Measurements from ENCODE around the gene TAGAP.

DNA sequence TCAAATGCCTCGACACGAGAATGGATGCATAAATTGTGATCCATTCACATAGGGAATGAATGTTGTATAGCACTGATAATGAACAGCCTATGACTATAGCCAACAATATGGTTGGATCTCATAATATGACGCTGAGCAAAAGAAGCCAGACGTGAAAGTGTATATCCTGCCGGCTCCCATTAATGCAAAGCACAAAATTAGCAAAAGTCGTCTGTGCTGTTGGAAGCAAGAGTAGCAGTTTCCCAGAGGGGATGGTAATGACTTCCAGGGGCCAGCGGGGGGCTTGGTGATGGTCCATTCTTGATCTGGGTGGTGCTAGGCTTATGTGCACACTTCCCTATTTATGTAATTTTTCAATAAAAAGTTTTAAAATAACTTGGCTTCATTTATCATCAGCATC lies 1.0 kb upstream of the TAGAP start:
- TF ChIP-seq, protein P1, sequence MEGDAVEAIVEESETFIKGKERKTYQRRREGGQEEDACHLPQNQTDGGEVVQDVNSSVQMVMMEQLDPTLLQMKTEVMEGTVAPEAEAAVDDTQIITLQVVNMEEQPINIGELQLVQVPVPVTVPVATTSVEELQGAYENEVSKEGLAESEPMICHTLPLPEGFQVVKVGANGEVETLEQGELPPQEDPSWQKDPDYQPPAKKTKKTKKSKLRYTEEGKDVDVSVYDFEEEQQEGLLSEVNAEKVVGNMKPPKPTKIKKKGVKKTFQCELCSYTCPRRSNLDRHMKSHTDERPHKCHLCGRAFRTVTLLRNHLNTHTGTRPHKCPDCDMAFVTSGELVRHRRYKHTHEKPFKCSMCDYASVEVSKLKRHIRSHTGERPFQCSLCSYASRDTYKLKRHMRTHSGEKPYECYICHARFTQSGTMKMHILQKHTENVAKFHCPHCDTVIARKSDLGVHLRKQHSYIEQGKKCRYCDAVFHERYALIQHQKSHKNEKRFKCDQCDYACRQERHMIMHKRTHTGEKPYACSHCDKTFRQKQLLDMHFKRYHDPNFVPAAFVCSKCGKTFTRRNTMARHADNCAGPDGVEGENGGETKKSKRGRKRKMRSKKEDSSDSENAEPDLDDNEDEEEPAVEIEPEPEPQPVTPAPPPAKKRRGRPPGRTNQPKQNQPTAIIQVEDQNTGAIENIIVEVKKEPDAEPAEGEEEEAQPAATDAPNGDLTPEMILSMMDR (IDR thresholded peaks at IDR 0.05): 0 out of 2 replicates have a peak, but pooled peaks have one; percentile 9
- TF ChIP-seq, protein P2, sequence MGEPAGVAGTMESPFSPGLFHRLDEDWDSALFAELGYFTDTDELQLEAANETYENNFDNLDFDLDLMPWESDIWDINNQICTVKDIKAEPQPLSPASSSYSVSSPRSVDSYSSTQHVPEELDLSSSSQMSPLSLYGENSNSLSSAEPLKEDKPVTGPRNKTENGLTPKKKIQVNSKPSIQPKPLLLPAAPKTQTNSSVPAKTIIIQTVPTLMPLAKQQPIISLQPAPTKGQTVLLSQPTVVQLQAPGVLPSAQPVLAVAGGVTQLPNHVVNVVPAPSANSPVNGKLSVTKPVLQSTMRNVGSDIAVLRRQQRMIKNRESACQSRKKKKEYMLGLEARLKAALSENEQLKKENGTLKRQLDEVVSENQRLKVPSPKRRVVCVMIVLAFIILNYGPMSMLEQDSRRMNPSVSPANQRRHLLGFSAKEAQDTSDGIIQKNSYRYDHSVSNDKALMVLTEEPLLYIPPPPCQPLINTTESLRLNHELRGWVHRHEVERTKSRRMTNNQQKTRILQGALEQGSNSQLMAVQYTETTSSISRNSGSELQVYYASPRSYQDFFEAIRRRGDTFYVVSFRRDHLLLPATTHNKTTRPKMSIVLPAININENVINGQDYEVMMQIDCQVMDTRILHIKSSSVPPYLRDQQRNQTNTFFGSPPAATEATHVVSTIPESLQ (CRISPR knock-in tag; IDR thresholded peaks at IDR 0.05): no peak

Measured in WTC11 (cell line).